Epithelial cell of esophagus (primary cell): ENCODE results near the gene IL31RA.
A peak's percentile ranks its signal among the peaks of the same experiment; 100 is the strongest.

Source experiments
- DNase-seq: peaks from one replicate; pipeline ENCODE4 v3.0.0; 2010; ENCODE audit warnings: low read depth
- H3K4me3 ChIP-seq: 2 replicates; pipeline ENCODE4 v1.5.1; 2011; ENCODE audit warnings: mild to moderate bottlenecking, low read length, control low read depth
- TF ChIP-seq, protein P1 (sequence below): IDR thresholded peaks from 2 replicates; pipeline ENCODE4 v1.5.1; 2011; ENCODE audit warnings: low read depth, mild to moderate bottlenecking, low read length, control low read depth, inconsistent platforms; ENCODE audit not compliant: insufficient read depth; ENCODE audit errors: missing control alignments

The IL31RA gene

DNA sequence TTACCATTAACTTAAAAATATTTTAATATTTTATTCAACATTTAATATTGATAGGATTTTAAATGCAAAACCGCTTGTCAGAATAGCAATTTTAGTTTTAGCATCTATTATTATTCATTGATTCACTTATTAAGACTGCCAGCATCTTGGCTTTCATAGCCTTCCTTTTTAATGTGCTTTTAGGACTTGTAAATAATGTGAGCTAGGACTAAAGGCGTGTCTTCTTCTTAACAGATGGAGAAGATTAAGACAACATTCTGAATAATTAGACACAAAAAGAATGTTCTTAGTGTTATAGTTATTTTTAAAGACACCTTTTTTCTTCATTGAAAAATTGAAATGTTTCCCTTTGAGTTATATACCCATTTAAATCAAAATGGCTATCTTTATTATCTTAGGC lies 6.9 kb downstream of the IL31RA start:
- TF ChIP-seq, protein P1, sequence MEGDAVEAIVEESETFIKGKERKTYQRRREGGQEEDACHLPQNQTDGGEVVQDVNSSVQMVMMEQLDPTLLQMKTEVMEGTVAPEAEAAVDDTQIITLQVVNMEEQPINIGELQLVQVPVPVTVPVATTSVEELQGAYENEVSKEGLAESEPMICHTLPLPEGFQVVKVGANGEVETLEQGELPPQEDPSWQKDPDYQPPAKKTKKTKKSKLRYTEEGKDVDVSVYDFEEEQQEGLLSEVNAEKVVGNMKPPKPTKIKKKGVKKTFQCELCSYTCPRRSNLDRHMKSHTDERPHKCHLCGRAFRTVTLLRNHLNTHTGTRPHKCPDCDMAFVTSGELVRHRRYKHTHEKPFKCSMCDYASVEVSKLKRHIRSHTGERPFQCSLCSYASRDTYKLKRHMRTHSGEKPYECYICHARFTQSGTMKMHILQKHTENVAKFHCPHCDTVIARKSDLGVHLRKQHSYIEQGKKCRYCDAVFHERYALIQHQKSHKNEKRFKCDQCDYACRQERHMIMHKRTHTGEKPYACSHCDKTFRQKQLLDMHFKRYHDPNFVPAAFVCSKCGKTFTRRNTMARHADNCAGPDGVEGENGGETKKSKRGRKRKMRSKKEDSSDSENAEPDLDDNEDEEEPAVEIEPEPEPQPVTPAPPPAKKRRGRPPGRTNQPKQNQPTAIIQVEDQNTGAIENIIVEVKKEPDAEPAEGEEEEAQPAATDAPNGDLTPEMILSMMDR: no peak
- H3K4me3 ChIP-seq: no peak overlapping the region
- DNase-seq: no peak

DNA sequence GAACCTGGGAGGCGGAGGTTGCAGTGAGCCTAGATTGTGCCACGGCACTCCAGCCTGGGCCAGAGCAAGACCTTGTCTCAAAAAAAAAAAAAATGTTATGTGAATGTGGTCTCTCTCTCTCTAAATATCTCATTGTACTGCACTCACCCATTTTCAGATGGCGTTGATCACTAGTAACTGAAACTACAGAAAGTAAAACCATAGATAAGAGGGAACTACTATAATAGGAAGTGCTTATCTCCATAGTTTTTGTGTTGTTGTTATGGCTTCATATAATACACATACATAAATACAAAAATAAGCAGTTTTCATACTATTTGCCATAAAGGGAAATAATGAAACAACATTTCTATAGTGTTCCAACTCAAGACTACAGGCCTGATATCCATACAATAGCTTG lies 9.1 kb downstream of the IL31RA start:
- H3K4me3 ChIP-seq: no peak overlapping the region
- no peak for DNase-seq
- TF ChIP-seq, protein P1: no peak

DNA sequence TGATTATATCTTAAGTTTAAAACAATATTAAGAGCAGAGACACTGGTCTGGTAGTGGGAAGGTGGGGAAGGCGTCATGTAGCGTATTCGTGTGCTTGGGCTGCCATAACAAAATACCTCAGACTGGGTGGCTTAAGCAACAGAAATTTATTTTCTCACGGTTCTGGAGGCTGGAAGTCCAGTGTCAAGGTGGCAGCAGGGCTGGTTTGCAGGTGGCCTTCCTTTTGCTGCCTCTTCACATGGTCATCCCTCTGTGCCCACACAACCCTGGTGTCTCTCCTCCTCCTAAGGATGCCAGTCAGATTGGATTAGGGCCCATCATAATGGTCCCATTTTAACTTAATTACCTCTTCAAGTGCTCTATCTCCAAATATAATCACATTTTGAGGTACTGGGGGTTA lies 9.6 kb downstream of the IL31RA start:
- TF ChIP-seq, protein P1: no peak
- no peak overlapping the region for H3K4me3 ChIP-seq

DNA sequence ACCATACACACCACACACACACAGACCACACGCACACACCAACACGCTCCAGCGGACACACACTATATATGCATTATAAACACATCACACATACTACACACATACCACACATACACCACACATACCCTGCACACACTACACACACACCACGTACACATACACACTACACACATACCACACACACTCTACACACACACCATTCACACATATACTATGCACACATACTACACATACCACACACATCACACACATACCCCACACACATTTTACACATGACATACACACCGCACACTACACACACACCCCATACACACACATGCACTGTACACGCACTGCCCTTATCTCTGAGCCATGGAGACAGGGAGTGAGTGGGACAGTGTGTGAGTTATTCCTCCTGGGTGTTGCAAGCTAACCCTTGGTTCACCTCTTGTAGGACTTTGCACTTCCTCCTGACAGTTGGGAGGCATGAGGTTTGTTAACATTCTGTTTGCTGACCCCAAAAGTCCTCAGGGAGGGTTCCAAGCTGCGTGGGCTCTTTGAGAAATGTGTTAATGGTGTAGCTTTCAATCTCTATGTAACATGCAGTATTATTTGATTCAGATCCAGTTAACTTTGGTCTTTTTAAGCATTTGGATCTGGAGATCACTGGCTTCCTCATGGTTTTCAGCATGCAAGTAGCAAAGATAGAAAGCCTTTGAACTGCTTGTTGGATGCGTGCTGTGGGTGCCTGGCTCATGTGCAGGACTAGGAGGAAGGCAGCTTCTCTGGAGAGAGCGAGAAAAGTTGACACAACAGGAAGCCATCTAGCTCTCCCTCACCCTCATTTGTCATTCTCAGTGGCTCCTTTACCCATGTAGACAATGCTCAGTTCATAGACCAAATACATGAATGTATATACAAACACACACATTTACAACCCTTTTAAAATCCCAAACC lies 13.7 kb downstream of the IL31RA start:
- DNase-seq: no peak
- H3K4me3 ChIP-seq: no peak overlapping the region
- TF ChIP-seq, protein P1: no peak

More for the DNA sequence above, 9.6 kb downstream of the IL31RA start:
- DNase-seq: no peak

DNA sequence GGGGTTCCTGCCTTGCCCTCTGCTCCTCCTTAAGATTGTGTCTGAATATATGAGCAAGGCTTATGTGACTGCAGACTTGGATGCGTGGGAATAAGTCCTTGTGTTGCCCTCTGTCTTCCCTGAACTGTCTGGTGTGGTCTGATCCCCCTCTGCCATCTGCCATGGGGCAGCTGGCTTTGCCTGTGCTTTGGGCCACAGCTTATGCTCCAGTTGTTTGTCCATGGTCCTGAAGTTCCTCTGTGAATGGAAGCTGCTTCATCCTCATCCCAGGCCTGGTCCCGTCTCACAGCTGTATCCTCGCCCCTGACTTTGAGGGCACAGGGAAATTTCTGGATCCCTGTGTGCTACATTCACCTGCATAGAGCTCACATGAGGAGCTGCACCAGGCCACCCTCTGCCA lies 14.7 kb downstream of the IL31RA start:
- TF ChIP-seq, protein P1: no peak
- H3K4me3 ChIP-seq: no peak overlapping the region
- peak; percentile 25 for DNase-seq

DNA sequence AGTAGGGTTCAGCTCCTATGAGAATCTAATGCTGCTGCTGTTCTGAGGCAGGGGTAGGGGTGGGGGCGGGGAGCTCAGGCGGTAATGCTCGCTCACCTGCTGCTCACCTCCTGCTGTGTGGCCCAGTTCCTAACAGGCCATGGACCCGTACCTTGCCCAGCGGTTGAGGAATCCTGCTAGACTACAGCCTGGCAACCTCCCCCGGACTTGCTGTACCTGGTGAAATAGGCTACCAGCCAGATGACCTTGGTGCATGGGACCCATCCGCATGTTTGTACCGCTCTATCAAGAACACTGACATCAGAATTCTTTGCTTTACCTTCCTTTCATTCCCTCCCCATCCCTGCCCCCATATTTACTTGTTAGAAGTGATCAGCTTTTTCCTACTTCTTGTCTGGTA lies 15.3 kb downstream of the IL31RA start:
- H3K4me3 ChIP-seq: no peak overlapping the region
- DNase-seq: no peak
- TF ChIP-seq, protein P1: no peak

DNA sequence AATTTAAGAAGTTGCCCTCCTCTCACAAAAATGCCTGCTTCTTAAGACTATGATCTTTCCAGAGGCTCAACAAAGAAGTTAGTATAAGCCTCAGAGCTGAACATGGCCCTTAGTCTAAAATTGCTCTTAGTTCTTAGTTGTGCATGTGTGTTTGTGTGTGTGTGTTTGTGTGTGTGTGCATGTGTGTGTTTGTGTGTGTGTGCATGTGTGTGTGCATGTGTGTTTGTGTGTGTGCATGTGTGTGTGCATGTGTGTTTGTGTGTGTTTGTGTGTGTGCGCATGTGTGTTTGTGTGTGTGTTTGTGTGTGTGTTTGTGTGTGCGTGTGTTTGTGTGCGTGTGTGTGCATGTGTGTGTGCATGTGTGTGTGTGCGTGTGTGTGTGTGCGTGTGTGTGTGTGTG lies 15.8 kb downstream of the IL31RA start:
- DNase-seq: no peak
- TF ChIP-seq, protein P1: no peak
- H3K4me3 ChIP-seq: no peak overlapping the region
